ENCODE data around the gene FAM222A. TPM values are rescaled to one million over a fixed set of nuclear protein-coding genes. Genes with fewer than 3 reads are reported as not detected.

The FAM222A gene
- polyA plus RNA-seq, 1 donor (not counting 4 experiments of a cell fraction or from before 2014, with no cell fraction given) = 0.05 TPM

- Histone ChIP-seq H3K79me2 (ENCODE audit: control insufficient read depth, insufficient read depth, low read length) (no peaks in the 10 kb centered on the region), H3K27me3 (ENCODE audit: control insufficient read depth, extremely low read depth, insufficient read depth, low read length) (peaks cover 29% of the 10 kb centered on the region), H3K4me3 (ENCODE audit: control insufficient read depth in 2 of 3, extremely low read depth in 1 of 3, insufficient read depth in 2 of 3, low read depth in 1 of 3, low read length in 3 of 3) (no peak overlapping the region), H3K9ac (ENCODE audit: control insufficient read depth, extremely low read depth, insufficient read depth, low read length) (no peak overlapping the region), H3K36me3 (ENCODE audit: control insufficient read depth in 2 of 2, extremely low read depth in 1 of 2, insufficient read depth in 2 of 2, low read length in 2 of 2) (no peaks in the 10 kb centered on the region), H3K9me1 (ENCODE audit: control insufficient read depth, extremely low read depth, insufficient read depth, low read length) (no peaks in the 10 kb centered on the region), H3K4me2 (ENCODE audit: control insufficient read depth, extremely low read depth, insufficient read depth, low read depth, low read length) (no peak overlapping the region), H2AFZ (ENCODE audit: control insufficient read depth, low read length) (no peak overlapping the region), H3K27ac (ENCODE audit: control insufficient read depth, insufficient read depth, low read length) (no peak overlapping the region), H3K4me1 (ENCODE audit: control insufficient read depth, extremely low read depth, insufficient read depth, low read length) (peaks cover 10% of the 10 kb centered on the region), H3K9me3 (ENCODE audit: control insufficient read depth, low read depth, low read length) (no peaks in the 10 kb centered on the region), H4K20me1 (ENCODE audit: control insufficient read depth, extremely low read depth, insufficient read depth, low read length) (peaks cover 3% of the 10 kb centered on the region)
- no peak for FAIRE-seq
- no peak for DNase-seq (ENCODE audit: low read depth, low spot score)
- TF ChIP-seq CTCF (optimal IDR thresholded peaks at IDR 0.05 in 1 of 3, IDR thresholded peaks at IDR 0.05 in 1 of 3, conservative IDR thresholded peaks at IDR 0.05 in 1 of 3; ENCODE audit: extremely low read depth in 1 of 3, insufficient read depth in 2 of 3, low read length in 3 of 3) (no peak), EZH2 (IDR thresholded peaks at IDR 0.05; ENCODE audit: low read length) (no peak)
- dilution Hi-C loops (cut with MboI; ENCODE audit: extremely low pct_ligation_motif_present, low sequenced_read_pairs) = no loop called here
Observed at GRCh38 chr12:109728921-109729320, 15.3 kb downstream of the FAM222A start.

GRCh38 chr12:109729371-109729781, 15.8 kb downstream of the FAM222A start:
- FAIRE-seq (no peak), DNase-seq (ENCODE audit: low read depth, low spot score) (no peak)
- peak overlapping the region; percentile 51 for H3K4me2 ChIP-seq (ENCODE audit: control insufficient read depth, extremely low read depth, insufficient read depth, low read depth, low read length)
- H4K20me1 ChIP-seq (ENCODE audit: control insufficient read depth, extremely low read depth, insufficient read depth, low read length) = peaks cover 3% of the 10 kb centered on the region
- no peak overlapping the region for H2AFZ ChIP-seq (ENCODE audit: control insufficient read depth, low read length)
- H3K4me1 ChIP-seq (ENCODE audit: control insufficient read depth, extremely low read depth, insufficient read depth, low read length) = peaks cover 10% of the 10 kb centered on the region
- no peak overlapping the region for H3K4me3 ChIP-seq (ENCODE audit: control insufficient read depth in 2 of 3, extremely low read depth in 1 of 3, insufficient read depth in 2 of 3, low read depth in 1 of 3, low read length in 3 of 3)
- no peaks in the 10 kb centered on the region for H3K36me3 ChIP-seq (ENCODE audit: control insufficient read depth in 2 of 2, extremely low read depth in 1 of 2, insufficient read depth in 2 of 2, low read length in 2 of 2)
- H3K79me2 ChIP-seq (ENCODE audit: control insufficient read depth, insufficient read depth, low read length) = no peaks in the 10 kb centered on the region
- no peak overlapping the region for H3K27ac ChIP-seq (ENCODE audit: control insufficient read depth, insufficient read depth, low read length)
- no peak overlapping the region for H3K9ac ChIP-seq (ENCODE audit: control insufficient read depth, extremely low read depth, insufficient read depth, low read length)
- no peaks in the 10 kb centered on the region for H3K9me3 ChIP-seq (ENCODE audit: control insufficient read depth, low read depth, low read length)
- dilution Hi-C loops (cut with MboI; ENCODE audit: extremely low pct_ligation_motif_present, low sequenced_read_pairs) = no loop called here
- no peaks in the 10 kb centered on the region for H3K9me1 ChIP-seq (ENCODE audit: control insufficient read depth, extremely low read depth, insufficient read depth, low read length)
- H3K27me3 ChIP-seq (ENCODE audit: control insufficient read depth, extremely low read depth, insufficient read depth, low read length) = peaks cover 25% of the 10 kb centered on the region
- TF ChIP-seq EZH2 (IDR thresholded peaks at IDR 0.05; ENCODE audit: low read length) (no peak), CTCF (optimal IDR thresholded peaks at IDR 0.05 in 1 of 3, IDR thresholded peaks at IDR 0.05 in 1 of 3, conservative IDR thresholded peaks at IDR 0.05 in 1 of 3; ENCODE audit: extremely low read depth in 1 of 3, insufficient read depth in 2 of 3, low read length in 3 of 3) (no peak)

Measured in keratinocyte (primary cell).